ENCODE results near the gene ZNF467. TPM values are rescaled to one million over a fixed set of nuclear protein-coding genes. Genes with fewer than 3 reads are reported as not detected.

The ZNF467 gene
- total RNA-seq, 1 experiment from 2014 or later = 11.3 TPM

DNA sequence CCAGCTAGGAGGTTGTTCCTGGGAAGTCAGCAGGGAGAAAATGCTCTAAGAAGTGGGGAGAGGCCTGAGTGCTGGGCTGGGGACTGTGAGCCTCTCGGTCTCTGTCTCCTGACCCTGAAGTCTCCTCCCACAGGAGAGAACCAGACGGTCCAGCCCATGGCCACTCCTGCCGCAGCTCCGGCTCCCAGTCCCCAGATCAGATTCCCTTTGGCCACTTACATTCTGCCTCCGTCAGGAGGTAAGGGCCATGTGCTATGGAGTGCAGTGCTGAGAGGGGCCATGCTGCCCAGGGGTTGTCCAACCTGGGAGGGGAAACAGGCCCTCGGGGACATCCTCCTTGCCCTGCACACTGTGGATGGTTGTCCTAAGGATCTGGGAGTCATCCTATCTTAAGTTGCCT lies 21.3 kb upstream of the ZNF467 start (continued):
- TF ChIP-seq, protein P1, sequence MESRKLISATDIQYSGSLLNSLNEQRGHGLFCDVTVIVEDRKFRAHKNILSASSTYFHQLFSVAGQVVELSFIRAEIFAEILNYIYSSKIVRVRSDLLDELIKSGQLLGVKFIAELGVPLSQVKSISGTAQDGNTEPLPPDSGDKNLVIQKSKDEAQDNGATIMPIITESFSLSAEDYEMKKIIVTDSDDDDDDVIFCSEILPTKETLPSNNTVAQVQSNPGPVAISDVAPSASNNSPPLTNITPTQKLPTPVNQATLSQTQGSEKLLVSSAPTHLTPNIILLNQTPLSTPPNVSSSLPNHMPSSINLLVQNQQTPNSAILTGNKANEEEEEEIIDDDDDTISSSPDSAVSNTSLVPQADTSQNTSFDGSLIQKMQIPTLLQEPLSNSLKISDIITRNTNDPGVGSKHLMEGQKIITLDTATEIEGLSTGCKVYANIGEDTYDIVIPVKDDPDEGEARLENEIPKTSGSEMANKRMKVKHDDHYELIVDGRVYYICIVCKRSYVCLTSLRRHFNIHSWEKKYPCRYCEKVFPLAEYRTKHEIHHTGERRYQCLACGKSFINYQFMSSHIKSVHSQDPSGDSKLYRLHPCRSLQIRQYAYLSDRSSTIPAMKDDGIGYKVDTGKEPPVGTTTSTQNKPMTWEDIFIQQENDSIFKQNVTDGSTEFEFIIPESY (IDR thresholded peaks at IDR 0.05; ENCODE audit: extremely low read depth, insufficient replicate concordance, low read length) = no peak

DNA sequence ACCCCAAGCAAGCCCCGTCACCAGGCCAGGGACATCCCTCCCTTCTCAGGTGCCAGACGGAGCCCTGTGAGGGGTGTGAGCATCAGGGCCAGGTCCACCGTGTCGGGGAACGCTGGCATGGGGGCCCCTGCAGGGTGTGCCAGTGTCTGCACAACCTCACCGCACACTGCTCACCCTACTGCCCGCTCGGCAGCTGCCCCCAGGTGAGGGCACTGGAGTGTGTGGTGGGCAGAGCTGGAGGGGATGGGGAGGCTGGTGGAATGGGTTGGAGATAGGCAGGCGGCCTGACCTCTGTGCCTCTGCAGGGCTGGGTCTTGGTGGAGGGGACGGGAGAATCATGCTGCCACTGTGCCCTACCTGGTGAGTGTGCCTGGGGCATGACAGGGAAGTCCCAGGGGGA lies 19.9 kb upstream of the ZNF467 start:
- H3K79me2 ChIP-seq (ENCODE audit: insufficient read depth, low read length) = no peaks in the 10 kb centered on the region
- H3K4me1 ChIP-seq (ENCODE audit: control insufficient read depth in 1 of 2, insufficient read depth in 2 of 2, low read length in 2 of 2) = no peaks in the 10 kb centered on the region
- H3K27ac ChIP-seq (ENCODE audit: low read depth, low read length) = no peak overlapping the region
- H3K9me2 ChIP-seq (ENCODE audit: insufficient read depth) = no peaks in the 10 kb centered on the region
- ChIA-PET CTCF (no interaction called here), POLR2A (no interaction called here), RAD21 (ENCODE audit: low non-redundant PET in 1 of 2, low total read pairs in 2 of 2, uncharacterized antibody in 2 of 2, unreplicated experiment in 2 of 2) (no interaction called here)
- no peak overlapping the region for H3K4me3 ChIP-seq (replicated peaks in 1 of 2; ENCODE audit: low read depth in 1 of 2, low read length in 2 of 2)
- H3K4me2 ChIP-seq (ENCODE audit: low read length) = no peak overlapping the region
- intact Hi-C loops (cut with micrococcal nuclease) = no loop called here
- no peaks in the 10 kb centered on the region for H4K20me1 ChIP-seq (ENCODE audit: insufficient read depth)
- DNase-seq (ENCODE audit: low read depth, low spot score) = no peak
- no peaks in the 10 kb centered on the region for H3K27me3 ChIP-seq (ENCODE audit: insufficient read depth, low read length)
- no peak for TF ChIP-seq ELF1 (IDR thresholded peaks at IDR 0.05; ENCODE audit: borderline replicate concordance, low read depth)
- H3K36me3 ChIP-seq (ENCODE audit: control insufficient read depth in 1 of 2, insufficient read depth in 2 of 2, low read length in 2 of 2) = no peaks in the 10 kb centered on the region
- no TSS peak for BruUV-seq (replicated peaks)
- H3K9ac ChIP-seq (ENCODE audit: low read length) = no peak overlapping the region
- H2AFZ ChIP-seq (ENCODE audit: low read depth, low read length, poor library complexity, severe bottlenecking) = no peak overlapping the region
- ATAC-seq = no peak
- H3K9me3 ChIP-seq (ENCODE audit: control insufficient read depth in 1 of 2, insufficient read depth in 1 of 2, low read depth in 1 of 2, low read length in 2 of 2) = no peaks in the 10 kb centered on the region

DNA sequence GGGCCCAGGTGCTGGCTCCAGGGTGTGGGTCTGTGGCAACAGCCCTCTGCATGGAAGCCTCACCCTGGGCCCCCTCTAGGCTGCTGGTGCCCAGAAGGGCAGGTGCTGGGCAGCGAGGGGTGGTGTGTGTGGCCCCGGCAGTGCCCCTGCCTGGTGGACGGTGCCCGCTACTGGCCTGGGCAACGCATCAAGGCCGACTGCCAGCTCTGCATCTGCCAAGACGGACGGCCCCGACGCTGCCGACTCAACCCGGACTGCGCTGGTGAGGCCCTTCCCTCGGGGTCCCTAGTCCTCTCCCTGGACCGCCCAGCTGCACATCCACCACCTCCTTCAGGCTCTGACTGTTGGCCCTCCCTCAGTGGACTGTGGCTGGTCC lies 18.8 kb upstream of the ZNF467 start:
- Histone ChIP-seq H3K9ac (ENCODE audit: low read length) (no peak overlapping the region), H3K4me2 (ENCODE audit: low read length) (no peak overlapping the region), H3K27me3 (ENCODE audit: insufficient read depth, low read length) (no peaks in the 10 kb centered on the region), H3K27ac (ENCODE audit: low read depth, low read length) (no peak overlapping the region), H3K4me3 (replicated peaks in 1 of 2; ENCODE audit: low read depth in 1 of 2, low read length in 2 of 2) (no peak overlapping the region), H3K4me1 (ENCODE audit: control insufficient read depth in 1 of 2, insufficient read depth in 2 of 2, low read length in 2 of 2) (peaks cover 0 to 7% of the 10 kb centered on the region in 2 experiments; a peak in 1 of 4 replicates), H2AFZ (ENCODE audit: low read depth, low read length, poor library complexity, severe bottlenecking) (no peak overlapping the region), H3K9me2 (ENCODE audit: insufficient read depth) (no peaks in the 10 kb centered on the region), H3K79me2 (ENCODE audit: insufficient read depth, low read length) (no peaks in the 10 kb centered on the region), H3K9me3 (ENCODE audit: control insufficient read depth in 1 of 2, insufficient read depth in 1 of 2, low read depth in 1 of 2, low read length in 2 of 2) (no peaks in the 10 kb centered on the region), H4K20me1 (ENCODE audit: insufficient read depth) (no peaks in the 10 kb centered on the region), H3K36me3 (ENCODE audit: control insufficient read depth in 1 of 2, insufficient read depth in 2 of 2, low read length in 2 of 2) (no peaks in the 10 kb centered on the region)
- DNase-seq (ENCODE audit: low read depth, low spot score) (no peak), ATAC-seq (no peak)
- no TSS peak for BruUV-seq (replicated peaks)
- TF ChIP-seq, protein P2, sequence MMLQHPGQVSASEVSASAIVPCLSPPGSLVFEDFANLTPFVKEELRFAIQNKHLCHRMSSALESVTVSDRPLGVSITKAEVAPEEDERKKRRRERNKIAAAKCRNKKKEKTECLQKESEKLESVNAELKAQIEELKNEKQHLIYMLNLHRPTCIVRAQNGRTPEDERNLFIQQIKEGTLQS (IDR thresholded peaks at IDR 0.05) = no peak
- TF ChIP-seq, protein P3, sequence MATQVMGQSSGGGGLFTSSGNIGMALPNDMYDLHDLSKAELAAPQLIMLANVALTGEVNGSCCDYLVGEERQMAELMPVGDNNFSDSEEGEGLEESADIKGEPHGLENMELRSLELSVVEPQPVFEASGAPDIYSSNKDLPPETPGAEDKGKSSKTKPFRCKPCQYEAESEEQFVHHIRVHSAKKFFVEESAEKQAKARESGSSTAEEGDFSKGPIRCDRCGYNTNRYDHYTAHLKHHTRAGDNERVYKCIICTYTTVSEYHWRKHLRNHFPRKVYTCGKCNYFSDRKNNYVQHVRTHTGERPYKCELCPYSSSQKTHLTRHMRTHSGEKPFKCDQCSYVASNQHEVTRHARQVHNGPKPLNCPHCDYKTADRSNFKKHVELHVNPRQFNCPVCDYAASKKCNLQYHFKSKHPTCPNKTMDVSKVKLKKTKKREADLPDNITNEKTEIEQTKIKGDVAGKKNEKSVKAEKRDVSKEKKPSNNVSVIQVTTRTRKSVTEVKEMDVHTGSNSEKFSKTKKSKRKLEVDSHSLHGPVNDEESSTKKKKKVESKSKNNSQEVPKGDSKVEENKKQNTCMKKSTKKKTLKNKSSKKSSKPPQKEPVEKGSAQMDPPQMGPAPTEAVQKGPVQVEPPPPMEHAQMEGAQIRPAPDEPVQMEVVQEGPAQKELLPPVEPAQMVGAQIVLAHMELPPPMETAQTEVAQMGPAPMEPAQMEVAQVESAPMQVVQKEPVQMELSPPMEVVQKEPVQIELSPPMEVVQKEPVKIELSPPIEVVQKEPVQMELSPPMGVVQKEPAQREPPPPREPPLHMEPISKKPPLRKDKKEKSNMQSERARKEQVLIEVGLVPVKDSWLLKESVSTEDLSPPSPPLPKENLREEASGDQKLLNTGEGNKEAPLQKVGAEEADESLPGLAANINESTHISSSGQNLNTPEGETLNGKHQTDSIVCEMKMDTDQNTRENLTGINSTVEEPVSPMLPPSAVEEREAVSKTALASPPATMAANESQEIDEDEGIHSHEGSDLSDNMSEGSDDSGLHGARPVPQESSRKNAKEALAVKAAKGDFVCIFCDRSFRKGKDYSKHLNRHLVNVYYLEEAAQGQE (IDR thresholded peaks at IDR 0.05; ENCODE audit: low read depth) = no peak
- TF ChIP-seq, protein P1 (IDR thresholded peaks at IDR 0.05; ENCODE audit: extremely low read depth, insufficient replicate concordance, low read length) = no peak
- no peak for TF ChIP-seq EGR1 (IDR thresholded peaks at IDR 0.05; ENCODE audit: low read depth)
- TF ChIP-seq CBX3 (IDR thresholded peaks at IDR 0.05; ENCODE audit: low read depth) = no peak
- no peak for TF ChIP-seq EZH2 (IDR thresholded peaks at IDR 0.05)
- TF ChIP-seq ZNF274 (IDR thresholded peaks at IDR 0.05; ENCODE audit: low read depth, low read length) = no peak
- no peak for TF ChIP-seq EZH2phosphoT487 (IDR thresholded peaks at IDR 0.05; ENCODE audit: borderline replicate concordance)
- TF ChIP-seq CEBPB (IDR thresholded peaks at IDR 0.05; ENCODE audit: low read depth) = no peak
- no peak for TF ChIP-seq FOSL1 (IDR thresholded peaks at IDR 0.05; ENCODE audit: low read depth)
- ChIA-PET POLR2A (no interaction called here), RAD21 (ENCODE audit: low non-redundant PET in 1 of 2, low total read pairs in 2 of 2, uncharacterized antibody in 2 of 2, unreplicated experiment in 2 of 2) (no interaction called here), CTCF (no interaction called here)
- intact Hi-C loops (cut with micrococcal nuclease) = no loop called here

All from HCT116 (cell line).